SK-N-SH treated with all-trans-retinoic acid at 6 μM for 48 hours (cell line): Measurements from ENCODE around the gene CHRNA4.

Source experiments
- ATAC-seq: fragments of 200-7000 bp; cut with Tn5 transposase; 3 replicates; pipeline ENCODE4 v1.9.1; 2020; ENCODE audit warnings: mild to moderate bottlenecking, moderate library complexity
- ARNTL ChIP-seq: fragments of 450-650 bp; formaldehyde crosslinking; IDR thresholded peaks from 2 replicates; pipeline ENCODE4 v1.5.0; 2020; ENCODE audit warnings: low read depth, mild to moderate bottlenecking, moderate library complexity, borderline replicate concordance
- BACH2 ChIP-seq: fragments of 250-450 bp; sonication (Bioruptor Pico); IDR thresholded peaks from 2 replicates; pipeline ENCODE4 v1.9.0; 2021; ENCODE audit warnings: mild to moderate bottlenecking, borderline replicate concordance
- CSDC2 ChIP-seq: fragments of 250-450 bp; sonication (Bioruptor Pico); IDR thresholded peaks from 2 replicates; pipeline ENCODE4 v1.5.0; 2020; ENCODE audit warnings: mild to moderate bottlenecking, moderate library complexity
- ESRRG ChIP-seq: fragments of 250-450 bp; sonication (Bioruptor Pico); IDR thresholded peaks from 2 replicates; pipeline ENCODE4 v1.6.1; 2021; ENCODE audit warnings: mild to moderate bottlenecking
- GLIS3 ChIP-seq: fragments of 250-450 bp; sonication (Bioruptor Pico); IDR thresholded peaks from 2 replicates; pipeline ENCODE4 v1.5.0; 2020; ENCODE audit warnings: mild to moderate bottlenecking, moderate library complexity
- ISL1 ChIP-seq: fragments of 250-450 bp; sonication (Bioruptor Pico); IDR thresholded peaks from 2 replicates; pipeline ENCODE4 v2.1.2; 2022; ENCODE audit warnings: mild to moderate bottlenecking, moderate library complexity
- OSR1 ChIP-seq: fragments of 250-450 bp; sonication (Bioruptor Pico); IDR thresholded peaks from 2 replicates; pipeline ENCODE4 v1.8.0; 2022; ENCODE audit warnings: moderate library complexity, mild to moderate bottlenecking, inconsistent platforms
- PPARA ChIP-seq: fragments of 250-450 bp; sonication (Bioruptor Pico); IDR thresholded peaks from 2 replicates; pipeline ENCODE4 v1.5.0; 2020; ENCODE audit warnings: mild to moderate bottlenecking, borderline replicate concordance
- SNAI2 ChIP-seq: fragments of 250-450 bp; sonication (Bioruptor Pico); IDR thresholded peaks from 2 replicates; pipeline ENCODE4 v1.5.0; 2020; ENCODE audit warnings: mild to moderate bottlenecking, moderate library complexity
- TCF4 ChIP-seq: fragments of 250-450 bp; sonication (Bioruptor Pico); IDR thresholded peaks from 2 replicates; pipeline ENCODE4 v1.8.0; 2021; ENCODE audit warnings: mild to moderate bottlenecking, moderate library complexity, borderline replicate concordance
- TOX ChIP-seq: fragments of 250-450 bp; sonication (Bioruptor Pico); IDR thresholded peaks from 2 replicates; pipeline ENCODE4 v1.8.0; 2021; ENCODE audit warnings: mild to moderate bottlenecking, moderate library complexity, borderline replicate concordance
- ZC3H10 ChIP-seq: fragments of 250-450 bp; sonication (Bioruptor Pico); IDR thresholded peaks from 2 replicates; pipeline ENCODE4 v1.5.1; 2021; ENCODE audit warnings: mild to moderate bottlenecking, moderate library complexity
- ZFP3 ChIP-seq: fragments of 250-450 bp; sonication (Bioruptor Pico); IDR thresholded peaks from 2 replicates; pipeline ENCODE4 v1.5.0; 2020; ENCODE audit warnings: mild to moderate bottlenecking, moderate library complexity
- ZFP30 ChIP-seq: fragments of 450-650 bp; formaldehyde crosslinking; IDR thresholded peaks from 2 replicates; pipeline ENCODE4 v1.5.0; 2022; ENCODE audit warnings: mild to moderate bottlenecking, moderate library complexity
- ZNF70 ChIP-seq: fragments of 450-650 bp; formaldehyde crosslinking; IDR thresholded peaks from 2 replicates; pipeline ENCODE4 v1.5.0; 2020; ENCODE audit warnings: mild to moderate bottlenecking, moderate library complexity
- TF ChIP-seq, protein P1 (sequence below): fragments of 250-450 bp; sonication (Bioruptor Pico); IDR thresholded peaks from 2 replicates; pipeline ENCODE4 v1.5.1; 2020; ENCODE audit warnings: low read depth, mild to moderate bottlenecking, moderate library complexity
- TF ChIP-seq, protein P2 (sequence below): fragments of 250-450 bp; sonication (Bioruptor Pico); IDR thresholded peaks from 2 replicates; pipeline ENCODE4 v1.8.0; 2020; ENCODE audit warnings: mild to moderate bottlenecking, moderate library complexity, borderline replicate concordance
- TF ChIP-seq, protein P3 (sequence below): fragments of 250-450 bp; sonication (Bioruptor Pico); IDR thresholded peaks from 2 replicates; pipeline ENCODE4 v1.5.0; 2020; ENCODE audit warnings: mild to moderate bottlenecking, moderate library complexity
- TF ChIP-seq, protein P4 (sequence below): fragments of 250-450 bp; sonication (Bioruptor Pico); IDR thresholded peaks from 2 replicates; pipeline ENCODE4 v1.5.1; 2021; ENCODE audit warnings: mild to moderate bottlenecking, moderate library complexity

Gene CHRNA4

DNA sequence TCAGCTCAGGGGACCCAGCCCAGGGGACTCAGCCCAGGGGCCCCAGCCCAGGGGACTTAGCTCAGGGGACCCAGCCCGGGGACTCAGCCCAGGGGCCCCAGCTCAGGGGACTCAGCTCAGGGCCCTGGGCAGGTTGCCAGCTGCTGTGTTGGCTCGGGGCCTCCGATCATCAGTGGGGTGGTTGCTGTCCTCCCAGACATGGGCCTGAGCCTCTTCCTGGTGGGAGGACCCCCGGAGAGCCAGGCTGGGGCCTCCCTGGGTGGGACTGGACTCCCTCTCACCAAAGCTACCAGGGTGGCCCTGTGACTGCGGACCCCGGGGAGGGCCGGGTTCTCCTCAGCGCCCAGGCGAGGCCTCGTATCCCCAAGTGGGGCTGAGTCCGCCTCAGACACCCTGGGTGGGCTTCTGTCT lies 63.8 kb downstream of the CHRNA4 start:
- TF ChIP-seq ISL1 (CRISPR knock-in tag), result no peak
- no peak for TF ChIP-seq ZC3H10 (CRISPR knock-in tag)
- TF ChIP-seq, protein P1, sequence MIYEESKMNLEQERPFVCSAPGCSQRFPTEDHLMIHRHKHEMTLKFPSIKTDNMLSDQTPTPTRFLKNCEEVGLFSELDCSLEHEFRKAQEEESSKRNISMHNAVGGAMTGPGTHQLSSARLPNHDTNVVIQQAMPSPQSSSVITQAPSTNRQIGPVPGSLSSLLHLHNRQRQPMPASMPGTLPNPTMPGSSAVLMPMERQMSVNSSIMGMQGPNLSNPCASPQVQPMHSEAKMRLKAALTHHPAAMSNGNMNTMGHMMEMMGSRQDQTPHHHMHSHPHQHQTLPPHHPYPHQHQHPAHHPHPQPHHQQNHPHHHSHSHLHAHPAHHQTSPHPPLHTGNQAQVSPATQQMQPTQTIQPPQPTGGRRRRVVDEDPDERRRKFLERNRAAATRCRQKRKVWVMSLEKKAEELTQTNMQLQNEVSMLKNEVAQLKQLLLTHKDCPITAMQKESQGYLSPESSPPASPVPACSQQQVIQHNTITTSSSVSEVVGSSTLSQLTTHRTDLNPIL (CRISPR knock-in tag), result no peak
- TF ChIP-seq GLIS3 (CRISPR knock-in tag), result no peak
- no peak for TF ChIP-seq PPARA (CRISPR knock-in tag)
- TF ChIP-seq CSDC2 (CRISPR knock-in tag), result no peak
- TF ChIP-seq BACH2, result no peak
- TF ChIP-seq, protein P2, sequence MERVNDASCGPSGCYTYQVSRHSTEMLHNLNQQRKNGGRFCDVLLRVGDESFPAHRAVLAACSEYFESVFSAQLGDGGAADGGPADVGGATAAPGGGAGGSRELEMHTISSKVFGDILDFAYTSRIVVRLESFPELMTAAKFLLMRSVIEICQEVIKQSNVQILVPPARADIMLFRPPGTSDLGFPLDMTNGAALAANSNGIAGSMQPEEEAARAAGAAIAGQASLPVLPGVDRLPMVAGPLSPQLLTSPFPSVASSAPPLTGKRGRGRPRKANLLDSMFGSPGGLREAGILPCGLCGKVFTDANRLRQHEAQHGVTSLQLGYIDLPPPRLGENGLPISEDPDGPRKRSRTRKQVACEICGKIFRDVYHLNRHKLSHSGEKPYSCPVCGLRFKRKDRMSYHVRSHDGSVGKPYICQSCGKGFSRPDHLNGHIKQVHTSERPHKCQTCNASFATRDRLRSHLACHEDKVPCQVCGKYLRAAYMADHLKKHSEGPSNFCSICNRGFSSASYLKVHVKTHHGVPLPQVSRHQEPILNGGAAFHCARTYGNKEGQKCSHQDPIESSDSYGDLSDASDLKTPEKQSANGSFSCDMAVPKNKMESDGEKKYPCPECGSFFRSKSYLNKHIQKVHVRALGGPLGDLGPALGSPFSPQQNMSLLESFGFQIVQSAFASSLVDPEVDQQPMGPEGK (CRISPR knock-in tag), result no peak
- no peak for TF ChIP-seq ZFP30
- TF ChIP-seq ARNTL (CRISPR knock-in tag), result no peak
- no peak for TF ChIP-seq ZNF70 (CRISPR knock-in tag)
- no peak for TF ChIP-seq OSR1 (CRISPR knock-in tag)
- TF ChIP-seq ESRRG, result no peak
- TF ChIP-seq TOX (CRISPR knock-in tag), result no peak
- TF ChIP-seq, protein P3, sequence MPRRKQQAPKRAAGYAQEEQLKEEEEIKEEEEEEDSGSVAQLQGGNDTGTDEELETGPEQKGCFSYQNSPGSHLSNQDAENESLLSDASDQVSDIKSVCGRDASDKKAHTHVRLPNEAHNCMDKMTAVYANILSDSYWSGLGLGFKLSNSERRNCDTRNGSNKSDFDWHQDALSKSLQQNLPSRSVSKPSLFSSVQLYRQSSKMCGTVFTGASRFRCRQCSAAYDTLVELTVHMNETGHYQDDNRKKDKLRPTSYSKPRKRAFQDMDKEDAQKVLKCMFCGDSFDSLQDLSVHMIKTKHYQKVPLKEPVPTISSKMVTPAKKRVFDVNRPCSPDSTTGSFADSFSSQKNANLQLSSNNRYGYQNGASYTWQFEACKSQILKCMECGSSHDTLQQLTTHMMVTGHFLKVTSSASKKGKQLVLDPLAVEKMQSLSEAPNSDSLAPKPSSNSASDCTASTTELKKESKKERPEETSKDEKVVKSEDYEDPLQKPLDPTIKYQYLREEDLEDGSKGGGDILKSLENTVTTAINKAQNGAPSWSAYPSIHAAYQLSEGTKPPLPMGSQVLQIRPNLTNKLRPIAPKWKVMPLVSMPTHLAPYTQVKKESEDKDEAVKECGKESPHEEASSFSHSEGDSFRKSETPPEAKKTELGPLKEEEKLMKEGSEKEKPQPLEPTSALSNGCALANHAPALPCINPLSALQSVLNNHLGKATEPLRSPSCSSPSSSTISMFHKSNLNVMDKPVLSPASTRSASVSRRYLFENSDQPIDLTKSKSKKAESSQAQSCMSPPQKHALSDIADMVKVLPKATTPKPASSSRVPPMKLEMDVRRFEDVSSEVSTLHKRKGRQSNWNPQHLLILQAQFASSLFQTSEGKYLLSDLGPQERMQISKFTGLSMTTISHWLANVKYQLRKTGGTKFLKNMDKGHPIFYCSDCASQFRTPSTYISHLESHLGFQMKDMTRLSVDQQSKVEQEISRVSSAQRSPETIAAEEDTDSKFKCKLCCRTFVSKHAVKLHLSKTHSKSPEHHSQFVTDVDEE, result no peak
- no peak for TF ChIP-seq SNAI2 (CRISPR knock-in tag)
- no peak for TF ChIP-seq ZFP3
- TF ChIP-seq, protein P4, sequence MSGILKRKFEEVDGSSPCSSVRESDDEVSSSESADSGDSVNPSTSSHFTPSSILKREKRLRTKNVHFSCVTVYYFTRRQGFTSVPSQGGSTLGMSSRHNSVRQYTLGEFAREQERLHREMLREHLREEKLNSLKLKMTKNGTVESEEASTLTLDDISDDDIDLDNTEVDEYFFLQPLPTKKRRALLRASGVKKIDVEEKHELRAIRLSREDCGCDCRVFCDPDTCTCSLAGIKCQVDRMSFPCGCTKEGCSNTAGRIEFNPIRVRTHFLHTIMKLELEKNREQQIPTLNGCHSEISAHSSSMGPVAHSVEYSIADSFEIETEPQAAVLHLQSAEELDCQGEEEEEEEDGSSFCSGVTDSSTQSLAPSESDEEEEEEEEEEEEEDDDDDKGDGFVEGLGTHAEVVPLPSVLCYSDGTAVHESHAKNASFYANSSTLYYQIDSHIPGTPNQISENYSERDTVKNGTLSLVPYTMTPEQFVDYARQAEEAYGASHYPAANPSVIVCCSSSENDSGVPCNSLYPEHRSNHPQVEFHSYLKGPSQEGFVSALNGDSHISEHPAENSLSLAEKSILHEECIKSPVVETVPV (CRISPR knock-in tag), result no peak
- ATAC-seq, result no peak

DNA sequence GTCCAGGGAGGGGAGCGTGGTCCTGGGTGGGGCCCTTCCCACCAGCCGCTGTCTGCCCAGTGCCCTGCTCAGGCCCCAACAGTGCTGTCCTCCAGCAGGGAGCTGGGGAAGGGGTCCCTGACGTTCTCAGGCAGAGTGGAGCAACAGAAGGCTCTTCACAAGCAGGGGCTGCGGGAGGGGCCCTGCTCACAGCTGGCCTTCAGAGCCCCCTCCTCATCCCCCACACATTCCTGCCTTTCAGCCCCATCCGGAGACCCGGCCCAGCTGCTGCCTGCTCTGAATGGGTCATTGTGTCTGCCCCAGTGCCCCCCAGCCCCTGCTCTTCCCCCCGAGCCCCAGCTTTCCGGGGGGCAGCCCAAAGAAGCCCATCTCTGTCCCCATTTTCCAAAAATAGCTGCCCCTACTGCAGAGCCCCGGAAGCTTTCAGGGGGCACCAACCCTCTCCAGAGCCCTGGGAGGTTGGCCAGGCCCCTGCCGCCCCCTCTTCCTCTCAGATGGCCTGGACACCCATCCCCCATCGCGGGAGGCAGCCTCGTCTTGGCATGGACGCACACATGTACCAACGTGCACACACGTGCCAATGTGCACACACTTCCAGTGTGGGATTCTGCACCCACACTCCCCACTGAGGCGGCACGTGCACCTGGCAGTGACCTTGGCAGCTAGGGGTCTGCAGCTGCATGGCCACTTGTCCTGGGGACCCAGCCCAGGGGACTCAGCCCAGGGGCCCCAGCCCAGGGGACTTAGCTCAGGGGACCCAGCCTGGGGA lies 64.4 kb downstream of the CHRNA4 start:
- TF ChIP-seq GLIS3 (CRISPR knock-in tag) (no peak), OSR1 (CRISPR knock-in tag) (no peak), ZNF70 (CRISPR knock-in tag) (no peak), ARNTL (CRISPR knock-in tag) (no peak), ZFP3 (no peak), ISL1 (CRISPR knock-in tag) (no peak), SNAI2 (CRISPR knock-in tag) (no peak), TCF4 (no peak), ZC3H10 (CRISPR knock-in tag) (no peak), TOX (CRISPR knock-in tag) (no peak)
- TF ChIP-seq, protein P3, result no peak
- TF ChIP-seq, protein P1 (CRISPR knock-in tag), result no peak
- ATAC-seq, result no peak
